Spinal cord (tissue), 10 donors: Measurements from ENCODE around the gene PLXNA2. TPM values are rescaled to one million over a fixed set of nuclear protein-coding genes. Genes with fewer than 3 reads are reported as not detected.

Experiments used
- DNase-seq, 6 donors: peaks; one replicate each; pipeline versions ENCODE4 v3.0.0 to v3.0.0-alpha.2; 2013 to 2015; ENCODE audit warnings: low spot score in 6 of 6, low read depth in 4 of 6
- H3K27ac ChIP-seq: one replicate; pipeline ENCODE4 v1.5.1; 2013; ENCODE audit warnings: low read depth, low read length, control low read depth
- H3K27me3 ChIP-seq: one replicate; pipeline ENCODE4 v1.6.1; 2013; ENCODE audit warnings: low read length; ENCODE audit not compliant: control insufficient read depth, insufficient read depth
- H3K36me3 ChIP-seq: one replicate; pipeline ENCODE4 v1.6.1; 2013; ENCODE audit warnings: low read length; ENCODE audit not compliant: control insufficient read depth, insufficient read depth
- H3K4me1 ChIP-seq: one replicate; pipeline ENCODE4 v1.6.1; 2013; ENCODE audit warnings: low read length; ENCODE audit not compliant: control insufficient read depth, insufficient read depth
- H3K4me3 ChIP-seq: one replicate; pipeline ENCODE4 v1.5.1; 2013; ENCODE audit warnings: low read depth, low read length, control low read depth
- H3K9me3 ChIP-seq: one replicate; pipeline ENCODE4 v1.6.1; 2013; ENCODE audit warnings: low read length; ENCODE audit not compliant: control insufficient read depth, insufficient read depth
- WGBS: methylation state at CpG from one replicate; pipeline ENCODE4 v1.1.5; 2013; ENCODE audit warnings: missing lambda C conversion rate; ENCODE audit not compliant: insufficient coverage; 5-methylcytosine and 5-hydroxymethylcytosine counted together
- polyA plus RNA-seq, 2 donors: library from polyadenylated mRNA; unstranded; fragments of 120-200 nt; gene quantifications; one replicate each; pipeline ENCODE4 v1.2.1, GENCODE V29; 2013; ENCODE audit not compliant: insufficient read length in 2 of 2
- total RNA-seq, 2 donors: library from RNA; depleted of rRNA in 1 of 2; stranded (reverse); fragments of 120-200 nt in 1 of 2; fragments of >200 nt in 1 of 2; gene quantifications; one replicate each; pipeline versions ENCODE4 v1.2.3 to v1.2.4, GENCODE V29; 2013 to 2014
- donor health status: healthy.

Gene PLXNA2
- total and polyA plus RNA-seq, 4 donors: 22.0 to 52.8 (median 39.7) TPM

GRCh38 chr1:208107425-208108212 is 136.6 kb downstream of the PLXNA2 start:
- no CpG with 5 or more reads among the region's 13 CpGs for WGBS
- H3K27ac ChIP-seq: no peak overlapping the region
- H3K36me3 ChIP-seq: peaks cover 3% of the 10 kb centered on the region
- no peaks in the 10 kb centered on the region for H3K9me3 ChIP-seq
- peaks cover 62% of the 10 kb centered on the region for H3K4me1 ChIP-seq
- H3K27me3 ChIP-seq: no peaks in the 10 kb centered on the region
- DNase-seq: no peak
- H3K4me3 ChIP-seq: no peak overlapping the region

GRCh38 chr1:208106218-208106617 is 138.0 kb downstream of the PLXNA2 start:
- no peaks in the 10 kb centered on the region for H3K27me3 ChIP-seq
- WGBS: 9% methylated on average over 4 of the region's 7 CpGs
- DNase-seq: peak in 2 of 6 donors; percentile 48 to 52

GRCh38 chr1:208105756-208106155 is 138.4 kb downstream of the PLXNA2 start:
- WGBS: 35% methylated on average over 3 of the region's 5 CpGs
- Histone ChIP-seq H3K27ac (peak overlapping the region; percentile 72), H3K4me3 (no peak overlapping the region), H3K4me1 (peaks cover 78% of the 10 kb centered on the region), H3K27me3 (no peaks in the 10 kb centered on the region), H3K36me3 (peaks cover 6% of the 10 kb centered on the region), H3K9me3 (no peaks in the 10 kb centered on the region)
- DNase-seq: peak in 2 of 6 donors; percentile 75 to 85

More at GRCh38 chr1:208106218-208106617, 138.0 kb downstream of the PLXNA2 start:
- H3K4me3 ChIP-seq: no peak overlapping the region
- H3K36me3 ChIP-seq: peaks cover 6% of the 10 kb centered on the region
- peaks cover 76% of the 10 kb centered on the region for H3K4me1 ChIP-seq
- peak overlapping the region; percentile 72 for H3K27ac ChIP-seq
- no peaks in the 10 kb centered on the region for H3K9me3 ChIP-seq

DNA sequence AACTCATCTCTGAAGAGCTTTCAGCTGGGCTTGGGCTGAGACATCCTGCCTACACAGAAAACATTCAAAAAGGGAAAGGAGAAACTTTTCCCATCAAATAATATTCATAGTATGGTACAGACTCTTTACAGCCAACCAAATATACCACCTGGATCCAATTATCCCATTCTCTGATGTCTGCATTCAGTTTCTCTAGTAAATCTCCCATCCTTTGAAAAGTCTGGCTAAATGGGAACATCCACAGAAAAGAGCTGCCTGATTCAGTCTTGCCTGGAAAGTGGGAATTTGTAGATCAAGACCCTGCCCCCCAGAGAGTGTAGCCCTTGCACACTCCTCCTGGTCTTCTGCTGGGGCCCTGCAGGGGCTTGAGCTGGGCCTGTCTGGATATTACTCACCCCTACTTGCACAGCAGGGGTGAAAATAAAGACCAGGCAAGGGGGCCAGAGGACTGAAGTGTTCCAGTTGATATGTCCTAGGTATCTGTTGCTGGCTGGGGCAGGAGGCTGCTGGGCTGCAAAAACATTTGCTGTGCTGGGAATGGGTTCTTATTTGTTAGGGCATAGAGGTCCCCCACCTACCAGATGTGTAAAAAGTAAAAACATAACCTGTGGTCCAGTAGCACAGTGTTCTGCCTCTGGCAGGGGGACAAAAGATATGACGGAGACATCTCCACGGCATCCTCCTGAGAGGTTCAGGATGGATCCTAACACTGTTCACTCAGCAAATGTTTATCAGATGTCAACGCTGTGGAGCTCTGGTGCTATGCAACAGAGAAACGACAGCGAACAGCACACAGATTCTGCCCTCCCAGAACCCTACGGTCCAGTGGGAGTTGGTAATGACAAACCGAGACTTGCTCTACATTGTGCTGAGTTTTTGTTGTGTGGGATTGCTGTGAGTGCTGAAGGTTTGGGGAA is 140.3 kb downstream of the PLXNA2 start:
- Histone ChIP-seq H3K4me1 (peaks cover 77% of the 10 kb centered on the region), H3K4me3 (no peak overlapping the region)
- WGBS: 54% methylated on average over 7 of the region's 7 CpGs

GRCh38 chr1:208101661-208102431 is 142.3 kb downstream of the PLXNA2 start:
- Histone ChIP-seq H3K4me3 (no peak overlapping the region), H3K4me1 (peaks cover 68% of the 10 kb centered on the region), H3K27me3 (no peaks in the 10 kb centered on the region), H3K9me3 (no peaks in the 10 kb centered on the region), H3K36me3 (peaks cover 6% of the 10 kb centered on the region), H3K27ac (peak overlapping the region; percentile 45)
- peak in 4 of 6 donors; percentile 62 to 94 (median 80) for DNase-seq
- WGBS: 22% methylated on average over 10 of the region's 11 CpGs

More for the DNA sequence above, 140.3 kb downstream of the PLXNA2 start:
- DNase-seq: no peak
- no peak overlapping the region for H3K27ac ChIP-seq
- no peaks in the 10 kb centered on the region for H3K9me3 ChIP-seq
- H3K27me3 ChIP-seq: no peaks in the 10 kb centered on the region
- peaks cover 3% of the 10 kb centered on the region for H3K36me3 ChIP-seq

DNA sequence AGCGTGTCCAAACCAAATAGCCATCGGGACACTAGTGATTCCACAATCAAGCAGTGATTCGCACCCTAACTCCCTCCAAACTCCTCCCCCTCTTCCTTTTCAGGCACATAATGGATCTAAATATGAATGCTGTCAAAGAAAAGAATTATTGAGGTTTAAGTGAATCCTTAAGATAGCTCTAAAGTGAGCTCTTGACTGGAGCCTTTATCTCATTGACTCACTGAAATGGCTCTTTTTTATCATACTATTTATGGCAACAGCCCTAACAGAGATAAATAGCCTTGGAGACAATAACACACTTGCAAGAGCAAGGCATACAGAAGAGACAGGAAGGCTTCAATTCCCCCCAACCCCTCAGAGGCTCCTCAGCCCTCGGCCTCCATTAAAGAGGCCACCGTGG is 143.3 kb downstream of the PLXNA2 start:
- no peaks in the 10 kb centered on the region for H3K9me3 ChIP-seq
- no peak overlapping the region for H3K4me3 ChIP-seq
- peak overlapping the region; percentile 8 for H3K27ac ChIP-seq
- peaks cover 15% of the 10 kb centered on the region for H3K36me3 ChIP-seq
- H3K4me1 ChIP-seq: peaks cover 66% of the 10 kb centered on the region
- no CpG with 5 or more reads among the region's 5 CpGs for WGBS
- H3K27me3 ChIP-seq: no peaks in the 10 kb centered on the region
- DNase-seq: peak in 2 of 6 donors; percentile 27 to 70

- Histone ChIP-seq H3K4me1 (peaks cover 59% of the 10 kb centered on the region), H3K27me3 (no peaks in the 10 kb centered on the region), H3K36me3 (peaks cover 22% of the 10 kb centered on the region), H3K27ac (no peak overlapping the region), H3K9me3 (no peaks in the 10 kb centered on the region), H3K4me3 (no peak overlapping the region)
- DNase-seq: no peak
- WGBS: no CpG with 5 or more reads among the region's 4 CpGs
These were observed 144.1 kb downstream of the PLXNA2 start for GRCh38 chr1:208100106-208100505.

DNA sequence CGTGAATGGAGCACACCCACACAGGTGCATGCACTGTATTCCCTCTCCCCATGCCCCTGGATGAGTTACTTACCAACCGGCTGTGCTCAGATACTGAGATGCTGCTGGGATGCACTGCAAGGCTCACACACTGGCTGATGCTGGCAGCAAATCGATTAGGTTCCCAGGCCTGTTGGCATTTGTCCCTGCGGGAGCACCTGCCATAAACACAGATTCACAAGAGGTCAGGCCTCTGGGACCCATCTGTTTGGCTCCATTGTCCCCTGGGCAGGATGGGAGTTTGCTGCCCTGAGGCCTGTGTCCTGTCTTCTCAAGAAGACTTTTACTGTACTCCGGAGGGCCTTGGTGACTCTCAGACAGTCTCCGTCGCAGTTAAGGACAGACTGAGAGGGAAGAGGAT is 145.4 kb downstream of the PLXNA2 start:
- DNase-seq: peak in 2 of 6 donors; percentile 45 to 60
- Histone ChIP-seq H3K4me1 (peaks cover 49% of the 10 kb centered on the region), H3K36me3 (peaks cover 25% of the 10 kb centered on the region), H3K27ac (no peak overlapping the region), H3K27me3 (no peaks in the 10 kb centered on the region), H3K9me3 (no peaks in the 10 kb centered on the region), H3K4me3 (no peak overlapping the region)
- 23% methylated on average over 5 of the region's 7 CpGs for WGBS
